Heart right ventricle (tissue), 16 donors: ENCODE data around the gene MRAP. TPM values are rescaled to one million over a fixed set of nuclear protein-coding genes. Genes with fewer than 3 reads are reported as not detected.

Source experiments
- ATAC-seq, 8 donors: fragments of 200-7000 bp; cut with Tn5 transposase; one replicate each; pipeline ENCODE4 v1.9.1; 2020; ENCODE audit warnings: mild to moderate bottlenecking in 8 of 8, moderate library complexity in 8 of 8, moderate number of reproducible peaks in 1 of 8
- DNase-seq, 2 donors: peaks; one replicate each; pipeline ENCODE4 v3.0.0-alpha.2; 2020
- H3K27ac ChIP-seq, 10 donors: fragments of 200-600 bp; sonication (generic) in 2 of 10; one replicate each; pipeline versions ENCODE4 v1.5.0 to v1.8.0; 2020 to 2022; ENCODE audit warnings: mild to moderate bottlenecking in 3 of 10
- H3K27me3 ChIP-seq, 7 donors: fragments of 200-600 bp; one replicate each; pipeline ENCODE4 v1.8.0; 2021 to 2022; ENCODE audit warnings: mild to moderate bottlenecking in 2 of 7
- H3K36me3 ChIP-seq, 9 donors: fragments of 200-600 bp; sonication (generic) in 1 of 9; one replicate each; pipeline versions ENCODE4 v1.5.0 to v1.8.0; 2020 to 2022; ENCODE audit warnings: mild to moderate bottlenecking in 2 of 9
- H3K4me1 ChIP-seq, 9 donors: fragments of 200-600 bp; sonication (generic) in 1 of 9; one replicate each; pipeline versions ENCODE4 v1.5.0 to v1.8.0; 2020 to 2022; ENCODE audit warnings: mild to moderate bottlenecking in 4 of 9
- H3K4me3 ChIP-seq, 10 donors: fragments of 200-600 bp; sonication (generic) in 2 of 10; one replicate each; pipeline versions ENCODE4 v1.5.0 to v1.8.0; 2020 to 2022; ENCODE audit warnings: mild to moderate bottlenecking in 7 of 10, moderate library complexity in 2 of 10
- H3K9me3 ChIP-seq, 11 donors: fragments of 200-600 bp in 10 of 11; sonication (generic) in 2 of 11; one replicate each; pipeline versions ENCODE4 v1.5.0 to v1.8.0; 2013 to 2022; ENCODE audit warnings: mild to moderate bottlenecking in 2 of 11, control low read depth in 1 of 11, moderate library complexity in 1 of 11
- WGBS, 2 donors: extraction: QIAGEN DNeasy Blood & Tissue Kit; methylation state at CpG; one replicate each; pipeline ENCODE4 v1.1.7; 2013; ENCODE audit warnings: inconsistent platforms in 1 of 2; 5-methylcytosine and 5-hydroxymethylcytosine counted together
- intact Hi-C, 10 donors: fragments of 100-400 bp; cut with DNase I; formaldehyde crosslinking; loops; one replicate each; pipeline versions ENCODE4 v1.11.1 to v1.14.2; 2022
- polyA plus RNA-seq, 2 donors: library from polyadenylated mRNA; stranded (reverse); fragments of 200-250 nt; gene quantifications; one replicate each; pipeline ENCODE4 v1.2.3, GENCODE V29; 2013
- total RNA-seq, 10 donors: library from RNA; stranded (reverse); fragmentation: NEBNext Ultra II Directional in 3 of 10; extraction: Animal tissue kit (Norgen Biotek cat#: 25700) in 3 of 10; gene quantifications; one replicate each; pipeline versions ENCODE4 v1.2.1 to v1.2.4, GENCODE V29; 2021 to 2023
- TF ChIP-seq, protein P1 (sequence below), 9 donors: fragments of 200-600 bp; sonication (generic) in 2 of 9; IDR thresholded peaks; one replicate each; pipeline versions ENCODE4 v1.5.0 to v1.8.0; 2021 to 2022; ENCODE audit warnings: antibody characterized with exemption in 9 of 9, mild to moderate bottlenecking in 5 of 9, moderate library complexity in 1 of 9
- donor health status: Arrhythmogenic right ventricular cardiomyopathy.
- donor health status: ischemic (EF 13 %, LVEDD 7.1; RV severe dilation, severe dysfunction).
- donor health status: healthy with polysubstance abuse.
- donor health status: DM: no; HTN: yes; CAD: no.
- donor health status: DM: no; HTN: no; CAD: no.
- donor health status: ischemic (EF 25% LVEDD 6.9; RV normal size, moderate dysfunction).
- donor health status: ischemic (EF 25% LVEDD 5.7; RV mildly dilated, moderate dysfunction).
- donor health status: healthy.
- donor health status: DM: yes; HTN: yes; CAD: no.
- donor health status: Ischemic cardiomyopathy.
- donor health status: ischemic (EF 35%, LVEDD 5.7; RV mildly dilated, moderate dysfunction).
- donor health status: nonischemic (EF 11% LVEDD 7.7; RV severe dilation, severe dysfunction).
- donor health status: DM: yes; HTN: yes; CAD: no.
- donor health status: PGD.
- donor health status: ischemic (EF 29% LVEDD 5.4; RV normal size, mild dysfunction).
- donor health status: nonischemic (EF 23%, LVEDD 6.1; RV moderate dilation, normal function).

The MRAP gene
- total and polyA plus RNA-seq, 12 donors: 0.63 to 10.5 (median 0.78) TPM; not detected in 5

GRCh38 chr21:32328595-32328994, 29.9 kb downstream of the MRAP start:
- ATAC-seq (peak in 7 of 8 donors; percentile 38 to 87 (median 73)), DNase-seq (no peak)
- Histone ChIP-seq H3K4me3 (no peak overlapping the region), H3K27me3 (no peaks in the 10 kb centered on the region), H3K9me3 (no peaks in the 10 kb centered on the region), H3K27ac (peak overlapping the region; percentile 43 to 90 (median 74)), H3K36me3 (peaks cover 0 to 72% (median 32%) of the 10 kb centered on the region in 9 donors), H3K4me1 (peaks cover 5 to 60% (median 24%) of the 10 kb centered on the region in 9 donors)
- intact Hi-C loops: loop anchor here in 1 of 10 donors (5.0 kb wide), 1 partner anchor 34 kb away; no protein-coding TSS in a partner anchor
- TF ChIP-seq, protein P1, sequence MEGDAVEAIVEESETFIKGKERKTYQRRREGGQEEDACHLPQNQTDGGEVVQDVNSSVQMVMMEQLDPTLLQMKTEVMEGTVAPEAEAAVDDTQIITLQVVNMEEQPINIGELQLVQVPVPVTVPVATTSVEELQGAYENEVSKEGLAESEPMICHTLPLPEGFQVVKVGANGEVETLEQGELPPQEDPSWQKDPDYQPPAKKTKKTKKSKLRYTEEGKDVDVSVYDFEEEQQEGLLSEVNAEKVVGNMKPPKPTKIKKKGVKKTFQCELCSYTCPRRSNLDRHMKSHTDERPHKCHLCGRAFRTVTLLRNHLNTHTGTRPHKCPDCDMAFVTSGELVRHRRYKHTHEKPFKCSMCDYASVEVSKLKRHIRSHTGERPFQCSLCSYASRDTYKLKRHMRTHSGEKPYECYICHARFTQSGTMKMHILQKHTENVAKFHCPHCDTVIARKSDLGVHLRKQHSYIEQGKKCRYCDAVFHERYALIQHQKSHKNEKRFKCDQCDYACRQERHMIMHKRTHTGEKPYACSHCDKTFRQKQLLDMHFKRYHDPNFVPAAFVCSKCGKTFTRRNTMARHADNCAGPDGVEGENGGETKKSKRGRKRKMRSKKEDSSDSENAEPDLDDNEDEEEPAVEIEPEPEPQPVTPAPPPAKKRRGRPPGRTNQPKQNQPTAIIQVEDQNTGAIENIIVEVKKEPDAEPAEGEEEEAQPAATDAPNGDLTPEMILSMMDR (IDR thresholded peaks at IDR 0.05): no peak
- WGBS, 2 donors: 29 to 37% methylated on average over 3 of the region's 3 CpGs

GRCh38 chr21:32329331-32329730, 30.7 kb downstream of the MRAP start:
- Histone ChIP-seq H3K36me3 (peaks cover 0 to 72% (median 32%) of the 10 kb centered on the region in 9 donors), H3K4me3 (no peak overlapping the region), H3K27me3 (no peaks in the 10 kb centered on the region), H3K9me3 (no peaks in the 10 kb centered on the region), H3K27ac (peak overlapping the region; percentile 43 to 90 (median 74)), H3K4me1 (peaks cover 5 to 60% (median 24%) of the 10 kb centered on the region in 9 donors)
- peak in 6 of 8 donors; percentile 12 to 36 (median 22) for ATAC-seq
- WGBS, 2 donors: 59 to 67% methylated on average over 2 of the region's 2 CpGs
- TF ChIP-seq, protein P1 (IDR thresholded peaks at IDR 0.05): no peak
- intact Hi-C loops: loop anchor here in 1 of 10 donors (5.0 kb wide), 1 partner anchor 33 kb away; no protein-coding TSS in a partner anchor
- no peak for DNase-seq

- DNase-seq: no peak
- ATAC-seq: no peak
- H3K27ac ChIP-seq: peak overlapping the region in 9 of 10 donors; percentile 60 to 90 (median 76)
- intact Hi-C loops: loop anchor here in 1 of 10 donors (5.0 kb wide), 1 partner anchor 33 kb away; no protein-coding TSS in a partner anchor
- TF ChIP-seq, protein P1 (IDR thresholded peaks at IDR 0.05): no peak
- peaks cover 0 to 72% (median 34%) of the 10 kb centered on the region in 9 donors for H3K36me3 ChIP-seq
- no peaks in the 10 kb centered on the region for H3K9me3 ChIP-seq
- peaks cover 5 to 60% (median 23%) of the 10 kb centered on the region in 9 donors for H3K4me1 ChIP-seq
- 84 to 86% methylated on average over 3 of the region's 3 CpGs for WGBS, 2 donors
- H3K27me3 ChIP-seq: no peaks in the 10 kb centered on the region
- no peak overlapping the region for H3K4me3 ChIP-seq
These were observed 31.1 kb downstream of the MRAP start for GRCh38 chr21:32329776-32330175.

GRCh38 chr21:32330784-32331311, 32.2 kb downstream of the MRAP start:
- Histone ChIP-seq H3K4me1 (peaks cover 5 to 55% (median 23%) of the 10 kb centered on the region in 9 donors), H3K4me3 (no peak overlapping the region), H3K9me3 (no peaks in the 10 kb centered on the region), H3K27ac (peak overlapping the region in 3 of 10 donors; percentile 4 to 90 (median 40)), H3K36me3 (peaks cover 0 to 72% (median 36%) of the 10 kb centered on the region in 9 donors), H3K27me3 (no peaks in the 10 kb centered on the region)
- ATAC-seq (no peak), DNase-seq (no peak)
- intact Hi-C loops: no loop called here
- 99 to 100% methylated on average over 4 of the region's 4 CpGs for WGBS, 2 donors
- TF ChIP-seq, protein P1 (IDR thresholded peaks at IDR 0.05): no peak
